Stimulated activated CD8-positive, alpha-beta memory T cell treated with anti-CD3 and anti-CD28 coated beads, Interleukin-7, amount 100 ng/mL, for 4 hours (primary cell): ENCODE results near the gene CPLANE2.
"Not testable (repeated sequence)": the region's sequence is repeated elsewhere in the genome, so short reads cannot be mapped to it uniquely, and the experiment has no call there.

Source experiments
- DNase-seq, 2 donors: peaks; one replicate each; pipeline ENCODE4 v3.0.0-alpha.2; 2020; ENCODE audit warnings: low read depth in 2 of 2

CPLANE2 gene

DNA sequence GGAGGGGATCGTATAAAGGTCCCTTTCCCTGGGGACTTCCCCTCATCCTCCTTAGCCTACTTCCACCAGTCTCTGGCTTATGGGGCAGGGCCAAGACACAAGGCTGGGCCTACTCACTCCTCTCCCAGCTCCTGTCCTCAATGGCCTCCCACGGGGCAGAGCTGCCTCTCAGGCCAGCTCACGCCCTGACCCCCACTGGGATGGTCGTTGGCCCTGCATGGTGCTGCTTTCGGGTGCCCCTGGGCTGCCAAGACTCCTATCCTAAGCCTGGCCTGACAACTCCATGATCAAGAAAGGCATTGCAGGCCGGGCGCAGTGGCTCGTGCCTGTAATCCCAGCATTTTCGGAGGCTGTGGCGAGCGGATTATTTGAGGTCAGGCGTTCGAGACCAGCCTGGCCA, 6.2 kb downstream of the CPLANE2 start:
- no peak for DNase-seq

- DNase-seq: no peak
These were observed 6.8 kb downstream of the CPLANE2 start for GRCh38 chr1:16229976-16230740.

GRCh38 chr1:16226490-16227179, 10.3 kb downstream of the CPLANE2 start:
- DNase-seq: no peak

GRCh38 chr1:16226129-16226489, 10.9 kb downstream of the CPLANE2 start:
- no peak for DNase-seq

DNA sequence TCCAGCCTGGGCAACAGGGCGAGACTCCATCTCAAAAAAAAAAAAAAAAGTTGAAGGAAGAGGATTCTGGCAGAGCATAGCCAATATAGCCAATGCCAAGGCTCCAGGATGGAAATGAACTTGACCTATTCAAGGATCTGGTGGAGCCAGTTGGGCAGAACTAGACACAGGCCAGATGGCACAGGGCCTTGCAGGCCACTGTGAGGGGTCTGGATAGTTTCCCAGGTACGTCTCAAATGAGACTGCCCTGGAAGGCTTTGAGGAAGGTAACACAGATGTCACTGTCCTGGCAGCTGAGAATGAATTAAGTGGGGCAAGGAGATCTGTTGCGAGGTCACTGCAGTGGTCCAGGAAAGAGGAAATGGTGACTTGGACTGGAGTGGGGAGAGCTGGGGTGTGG, 12.5 kb downstream of the CPLANE2 start:
- no peak for DNase-seq

GRCh38 chr1:16222716-16223115, 14.3 kb downstream of the CPLANE2 start:
- DNase-seq: not testable (repeated sequence)

DNA sequence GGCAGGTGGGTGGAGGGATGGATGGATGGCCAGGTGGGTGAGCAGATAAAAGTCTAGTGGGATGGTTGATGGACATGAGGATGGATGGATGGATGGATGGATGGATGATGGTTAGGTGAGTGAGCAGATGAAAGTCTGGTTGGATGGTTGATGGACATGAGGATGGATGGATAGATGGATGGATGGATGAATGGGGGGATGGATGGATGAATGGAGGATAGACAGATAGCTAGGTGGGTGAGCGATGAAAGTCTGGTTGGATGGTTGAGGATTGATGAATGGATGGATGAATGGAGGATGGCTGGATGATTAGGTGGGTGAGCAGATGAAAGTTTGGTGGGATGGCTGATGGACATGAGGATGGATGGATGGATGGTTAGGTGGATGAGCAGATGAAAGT, 15.5 kb downstream of the CPLANE2 start:
- no peak for DNase-seq

GRCh38 chr1:16219968-16220500, 16.9 kb downstream of the CPLANE2 start:
- no peak for DNase-seq

GRCh38 chr1:16218674-16219071, 18.3 kb downstream of the CPLANE2 start:
- no peak for DNase-seq

DNA sequence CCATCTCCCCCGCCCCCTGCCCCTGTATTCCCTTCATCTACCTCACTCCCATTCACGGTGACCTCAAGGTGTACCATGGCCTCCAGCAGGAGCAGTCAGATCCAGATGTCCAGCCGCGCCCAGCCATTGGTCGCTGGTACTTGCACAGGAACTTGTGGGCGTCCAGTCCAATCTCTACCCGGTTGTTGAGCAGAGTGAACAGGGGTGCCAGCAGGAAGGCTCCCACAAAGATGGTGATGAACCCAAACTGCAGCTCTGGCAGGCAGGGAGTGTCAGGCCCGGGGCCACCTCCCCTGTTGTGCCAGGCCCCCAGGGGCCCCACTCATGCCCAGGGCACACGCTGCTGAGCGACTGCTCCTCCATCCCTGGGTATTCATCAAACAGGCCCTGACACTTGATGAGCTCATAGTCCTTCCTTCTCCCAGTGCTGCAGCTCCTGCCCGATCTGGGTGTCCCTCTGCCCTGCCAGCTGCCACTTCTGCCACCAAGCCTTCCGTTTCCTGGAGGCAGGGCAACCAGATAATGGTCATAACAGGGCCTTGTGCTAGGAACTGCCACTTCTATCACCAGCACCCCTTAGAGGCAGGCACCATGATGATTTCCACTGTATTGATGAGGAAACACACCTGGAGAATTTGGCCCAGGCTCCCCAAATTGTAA, 18.8 kb downstream of the CPLANE2 start:
- DNase-seq: no peak

DNA sequence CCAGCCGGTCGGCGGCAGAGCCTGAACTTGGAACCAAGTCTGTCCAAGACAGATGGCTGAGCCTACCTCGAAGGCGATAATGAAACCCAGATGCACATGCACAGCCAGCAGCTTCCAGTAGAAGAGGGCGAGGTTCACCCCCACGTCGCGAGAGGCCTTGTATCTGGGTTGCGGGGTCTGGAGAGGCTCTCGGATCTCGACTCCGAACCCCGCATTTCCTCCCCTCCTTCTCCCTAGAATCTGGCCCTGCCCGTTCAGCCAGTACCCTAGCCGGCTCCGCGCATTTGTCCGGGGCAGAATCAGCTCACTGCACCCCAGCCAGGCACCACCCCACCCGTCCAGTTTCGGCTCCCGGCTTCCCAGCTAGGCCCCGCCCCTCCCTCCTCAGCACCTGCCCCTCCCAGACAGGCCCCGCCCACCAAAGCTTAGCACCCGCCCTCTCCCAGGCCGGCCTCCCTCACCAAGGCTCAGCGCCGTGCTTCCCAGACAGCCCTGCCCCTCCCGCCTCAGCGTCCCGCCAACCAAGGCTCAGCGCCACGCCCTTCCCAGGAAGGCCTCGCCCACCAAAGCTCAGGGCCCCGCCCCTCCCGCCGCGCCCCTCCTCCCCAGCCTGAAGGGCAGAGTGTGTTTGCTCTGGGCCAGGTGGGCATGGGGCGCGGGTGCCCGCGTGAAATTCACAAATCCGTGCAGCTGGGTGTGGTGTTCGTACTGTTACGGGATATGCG, 19.8 kb downstream of the CPLANE2 start:
- DNase-seq: peak; percentile 88 to 89

GRCh38 chr1:16215882-16216753, 20.9 kb downstream of the CPLANE2 start:
- DNase-seq: peak in 1 of 2 donors; percentile 33

DNA sequence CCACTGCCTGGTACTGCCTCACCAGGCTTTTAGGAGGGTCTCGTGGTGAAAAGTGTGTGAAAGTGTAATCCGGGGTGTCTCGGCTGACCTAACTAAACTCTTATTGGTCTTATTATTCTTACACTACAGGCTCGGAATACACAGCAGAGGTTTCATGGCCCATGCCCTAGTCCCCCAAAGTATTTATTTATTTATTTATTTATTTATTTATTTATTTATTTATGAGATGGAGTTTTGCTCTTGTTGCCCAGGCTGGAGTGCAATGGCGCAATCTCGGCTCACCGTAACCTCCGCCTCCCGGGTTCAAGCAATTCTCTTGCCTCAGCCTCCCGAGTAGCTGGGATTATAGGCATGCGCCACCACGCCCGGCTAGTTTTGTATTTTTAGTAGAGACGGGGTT, 21.7 kb downstream of the CPLANE2 start:
- not testable (repeated sequence) for DNase-seq

DNA sequence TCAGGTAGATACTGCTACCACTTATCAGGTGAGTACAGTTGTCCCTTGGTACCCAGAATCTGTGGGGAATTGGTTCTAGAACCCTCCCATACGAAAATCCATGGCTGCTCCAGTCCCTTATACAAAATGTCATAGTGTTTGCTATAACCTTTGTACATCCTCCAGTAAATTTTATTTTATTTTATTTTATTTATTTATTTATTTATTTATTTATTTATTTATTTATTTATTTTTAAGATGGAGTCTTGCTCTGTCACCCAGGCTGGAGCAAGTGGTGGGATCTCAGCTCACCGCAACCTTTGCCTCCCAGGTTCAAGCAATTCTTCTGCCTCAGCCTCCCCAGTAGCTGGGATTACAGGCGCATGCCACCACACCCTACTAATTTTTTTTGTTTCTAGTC, 23.4 kb downstream of the CPLANE2 start:
- DNase-seq: not testable (repeated sequence)

DNA sequence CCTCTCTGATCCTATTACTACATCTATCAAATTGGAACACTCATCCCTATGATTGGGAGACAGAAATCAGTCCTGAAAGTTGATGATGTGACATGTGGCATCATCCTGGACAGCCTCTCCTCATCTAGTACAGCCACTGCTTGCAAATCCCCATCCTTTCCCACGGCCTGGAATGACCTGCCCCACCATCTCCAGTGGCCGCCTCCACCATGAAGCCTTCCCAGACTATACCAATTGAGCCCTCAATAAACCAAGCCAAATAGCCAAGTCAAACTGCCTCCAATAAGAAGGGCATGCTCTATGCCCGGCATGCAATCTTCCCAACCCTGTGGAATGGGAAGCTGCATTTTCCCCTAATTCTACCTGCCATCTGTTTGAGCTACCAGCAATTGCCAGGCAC, 24.0 kb downstream of the CPLANE2 start:
- no peak for DNase-seq

DNA sequence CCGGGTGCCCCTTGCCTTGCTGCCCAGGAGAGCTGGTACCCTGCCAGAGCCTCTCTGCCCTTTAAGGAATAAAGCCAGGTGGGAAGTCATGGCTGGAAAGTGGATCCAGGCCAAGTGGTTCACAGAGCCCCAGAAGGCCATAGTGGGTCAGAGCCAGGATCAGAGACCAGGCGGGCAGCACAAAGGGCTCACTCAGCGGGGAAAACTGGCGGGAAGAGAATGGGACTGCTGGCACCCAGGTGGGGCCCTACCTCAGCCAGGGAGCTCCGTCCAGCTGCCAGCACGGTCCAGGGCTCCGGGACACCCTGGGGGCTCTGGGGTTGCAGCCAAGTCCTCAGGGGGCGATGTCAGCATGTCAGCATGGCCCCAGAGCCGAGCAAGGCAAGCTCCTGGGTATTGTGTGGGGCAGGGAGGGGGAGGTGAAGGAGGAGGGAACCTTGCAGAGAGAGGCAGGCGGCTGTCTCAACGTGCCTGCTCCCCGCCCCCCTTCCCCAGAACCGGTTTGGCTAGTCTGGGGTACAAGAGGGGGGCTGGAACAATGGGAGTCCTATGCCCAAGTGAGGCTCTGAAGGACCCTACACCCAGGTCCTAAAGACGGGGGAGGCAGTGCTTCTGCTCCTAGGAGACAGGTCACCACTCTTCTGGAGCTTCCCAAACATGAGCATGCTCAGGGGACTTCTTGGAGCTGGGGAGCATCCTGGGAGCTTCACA, 24.6 kb downstream of the CPLANE2 start, which contains the start of gene ARHGEF19:
ARHGEF19 (minus strand) TSS at position 402 of the 711 bp plus-strand sequence. CDS start 3,598 bp downstream, outside the sequence.
- no peak for DNase-seq

GRCh38 chr1:16211824-16212223, 25.2 kb downstream of the CPLANE2 start:
- no peak for DNase-seq

- no peak for DNase-seq
These were observed 26.4 kb downstream of the CPLANE2 start for GRCh38 chr1:16210581-16210980.

GRCh38 chr1:16209847-16210407, 27.1 kb downstream of the CPLANE2 start:
- DNase-seq: no peak
